NCI-H2227 (cell line): ENCODE measurements around the gene IL1RAPL2.
"Not testable (repeated sequence)": the region's sequence is repeated elsewhere in the genome, so short reads cannot be mapped to it uniquely, and the experiment has no call there.

Experiments
- DNase-seq: peaks from one replicate; lab custom pipeline; 2025; ENCODE audit not compliant: unreplicated experiment; lab: John Stamatoyannopoulos, UW

Gene IL1RAPL2

DNA sequence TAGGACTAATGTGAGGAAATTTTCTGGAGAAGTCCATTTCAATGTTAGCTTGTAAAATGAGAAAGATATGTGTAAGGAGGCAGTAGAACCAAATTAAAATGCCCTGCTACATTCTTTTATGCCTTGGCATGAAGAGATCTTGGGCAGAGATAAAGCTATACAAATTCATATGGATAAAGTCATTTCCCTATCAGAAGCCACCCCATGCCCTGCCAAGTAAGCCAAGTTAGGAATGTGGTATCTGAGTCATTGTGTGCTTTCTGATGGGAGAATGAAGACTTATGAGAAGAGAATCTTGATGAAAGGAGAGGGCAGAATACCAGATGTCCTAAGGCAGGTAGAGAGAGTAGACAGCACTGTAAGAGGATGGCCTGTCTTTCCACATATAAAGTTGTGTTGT, 570.8 kb downstream of the IL1RAPL2 start:
- DNase-seq, result no peak

DNA sequence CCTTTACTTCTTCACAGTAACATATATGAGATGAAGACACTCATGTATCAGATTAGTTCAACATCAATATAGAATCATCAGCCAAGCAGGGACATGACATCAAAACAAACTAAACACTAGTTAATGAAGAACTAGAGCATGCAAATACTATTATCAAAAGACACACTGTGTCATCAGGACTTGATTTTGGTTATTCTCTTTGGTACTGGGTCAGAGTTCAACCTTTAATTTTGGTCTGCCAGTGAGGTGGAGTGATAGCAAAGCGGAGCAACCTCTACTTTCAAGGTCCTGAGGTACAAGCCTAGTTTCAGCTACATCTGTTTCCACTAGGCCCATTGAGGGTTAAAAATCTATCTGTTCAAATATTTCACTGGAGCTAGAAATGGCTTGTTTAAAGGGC, 584.0 kb downstream of the IL1RAPL2 start:
- DNase-seq, result no peak

DNA sequence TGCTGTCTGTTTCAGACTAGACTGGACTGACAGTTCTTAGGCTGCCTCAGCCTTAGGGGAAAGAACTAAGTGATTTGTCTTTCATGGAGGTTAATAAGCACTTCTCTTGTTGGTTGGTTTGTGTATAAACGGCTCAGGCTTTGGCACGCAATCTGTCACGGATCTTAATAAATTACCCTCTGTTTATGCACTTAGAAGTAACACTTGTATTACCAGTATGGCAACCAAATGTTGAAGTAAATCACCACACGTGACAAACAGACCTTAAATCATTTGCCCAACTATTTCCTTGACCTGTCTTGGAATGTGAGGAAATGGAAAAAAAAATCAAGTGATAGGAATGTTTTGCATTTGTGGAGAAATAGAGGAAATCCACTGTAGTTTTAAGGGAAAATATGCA, 584.6 kb downstream of the IL1RAPL2 start:
- no peak for DNase-seq

DNA sequence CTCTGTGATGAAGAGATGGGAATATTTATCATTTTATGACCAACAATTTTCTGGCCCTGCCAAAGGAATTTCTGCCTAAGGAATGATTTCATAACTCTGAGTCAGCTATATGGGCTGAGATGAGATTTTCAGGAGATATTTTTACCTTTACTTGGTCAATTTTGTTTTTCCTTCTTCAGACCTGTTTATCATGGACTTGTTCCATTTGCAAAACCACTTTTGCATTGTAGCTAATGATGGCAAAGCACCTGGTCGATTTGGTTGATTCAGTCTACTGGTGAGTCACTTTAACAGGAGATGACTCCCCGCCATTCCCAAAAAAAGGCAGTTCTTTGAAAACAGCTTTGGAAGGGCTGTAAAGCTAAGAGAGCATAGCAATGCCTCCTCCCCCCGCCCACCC, 601.2 kb downstream of the IL1RAPL2 start:
- no peak for DNase-seq

DNA sequence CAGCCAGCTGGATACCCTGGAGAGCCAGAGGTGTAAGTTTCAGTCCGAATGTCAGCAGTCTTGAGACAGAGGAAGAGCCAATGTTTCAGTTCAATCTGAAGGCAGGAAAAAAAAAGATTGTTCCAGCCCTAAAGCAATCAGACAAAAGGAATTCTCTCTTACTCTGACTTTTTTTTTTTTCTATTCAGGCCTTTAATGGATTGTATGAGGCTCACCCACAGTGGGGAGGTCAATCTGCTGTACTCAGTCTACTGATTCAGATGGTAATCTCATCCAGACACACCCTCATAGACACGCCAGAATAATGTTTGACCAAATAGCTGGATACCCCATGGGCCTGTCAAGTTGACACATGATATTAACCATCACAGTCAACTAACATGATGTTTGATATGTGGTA, 602.6 kb downstream of the IL1RAPL2 start:
- no peak for DNase-seq

DNA sequence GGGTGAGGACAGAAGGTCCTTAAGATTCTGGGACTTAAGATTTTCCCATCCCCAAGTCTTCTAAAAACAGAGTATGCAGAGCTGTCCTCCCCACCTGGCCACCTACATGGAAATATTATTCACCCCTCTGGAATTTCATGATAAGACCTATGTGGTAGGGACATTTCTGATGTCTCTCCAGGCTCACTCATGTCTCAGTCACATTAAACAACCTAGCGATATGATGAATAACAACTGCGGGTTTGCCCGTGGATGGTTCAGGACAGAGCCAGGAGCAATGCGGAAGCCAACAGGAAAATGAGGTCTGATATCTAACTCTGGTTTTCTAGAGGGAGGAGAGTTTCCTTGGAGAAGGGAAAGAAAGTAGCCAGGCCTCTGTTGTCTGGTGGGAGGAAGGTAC, 607.1 kb downstream of the IL1RAPL2 start:
- no peak for DNase-seq

DNA sequence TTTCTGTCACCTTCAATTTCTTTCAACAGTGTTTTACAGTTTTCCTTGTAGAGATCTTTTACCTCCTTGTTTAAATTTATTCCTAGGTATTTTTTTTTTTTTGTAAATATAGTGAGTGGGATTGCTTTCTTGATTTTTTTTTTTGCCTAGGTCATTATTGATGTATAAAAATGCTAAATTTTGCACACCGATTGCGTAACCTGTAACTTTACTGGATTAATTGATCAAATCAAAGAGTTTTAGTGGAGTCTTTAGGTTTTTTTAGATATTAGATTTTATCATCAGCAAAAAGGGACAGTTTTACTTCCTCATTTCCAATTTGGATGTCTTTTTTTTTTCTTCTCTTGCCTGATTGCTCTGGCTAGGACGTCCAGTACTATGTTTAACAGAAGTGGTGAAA, 613.6 kb downstream of the IL1RAPL2 start:
- no peak for DNase-seq

DNA sequence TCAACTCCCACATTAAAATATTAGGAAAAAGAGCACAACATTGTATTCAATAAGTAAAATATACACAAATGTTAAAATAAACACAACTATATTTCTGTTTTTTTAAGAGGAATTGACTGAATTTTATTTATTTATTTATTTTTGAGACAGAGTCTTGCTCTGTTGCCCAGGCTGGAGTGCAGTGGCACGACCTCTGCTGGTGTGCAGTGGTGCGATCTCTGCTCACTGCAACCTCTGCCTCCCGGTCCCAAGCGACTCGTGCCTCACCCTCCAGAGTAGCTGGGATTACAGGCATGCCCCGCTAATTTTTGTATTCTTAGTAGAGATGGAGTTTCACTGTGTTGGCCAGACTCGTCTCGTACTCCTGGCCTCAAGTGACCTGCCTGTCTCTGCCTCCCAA, 623.1 kb downstream of the IL1RAPL2 start:
- no peak for DNase-seq

DNA sequence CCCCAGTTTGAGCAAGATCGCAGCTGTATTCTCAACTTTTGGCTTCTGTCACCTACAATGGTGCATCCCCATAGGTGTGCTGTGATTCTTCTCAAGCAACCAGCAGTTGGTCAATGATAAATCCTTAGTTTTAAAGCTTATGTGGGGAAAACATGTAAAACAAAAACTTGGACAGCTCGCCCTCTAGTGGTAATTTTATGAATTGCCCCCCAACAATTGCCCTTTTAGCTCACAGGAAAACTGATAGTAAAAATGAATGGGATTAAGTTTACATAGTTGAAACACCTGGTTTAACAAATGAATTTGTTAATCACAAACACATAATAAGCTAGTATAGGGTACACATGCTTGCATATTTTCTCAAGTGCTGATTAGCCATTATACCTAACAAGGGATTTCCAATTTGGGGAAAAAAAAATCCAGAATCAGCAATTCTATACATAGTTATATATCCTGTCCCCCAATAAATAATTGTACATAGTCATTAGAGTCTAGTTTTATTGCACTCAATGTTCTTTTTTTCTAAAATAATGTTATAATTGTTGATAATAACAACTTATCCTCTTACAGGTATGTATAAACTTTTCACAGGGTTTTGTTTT, 624.4 kb downstream of the IL1RAPL2 start:
- peak; percentile 22 for DNase-seq

DNA sequence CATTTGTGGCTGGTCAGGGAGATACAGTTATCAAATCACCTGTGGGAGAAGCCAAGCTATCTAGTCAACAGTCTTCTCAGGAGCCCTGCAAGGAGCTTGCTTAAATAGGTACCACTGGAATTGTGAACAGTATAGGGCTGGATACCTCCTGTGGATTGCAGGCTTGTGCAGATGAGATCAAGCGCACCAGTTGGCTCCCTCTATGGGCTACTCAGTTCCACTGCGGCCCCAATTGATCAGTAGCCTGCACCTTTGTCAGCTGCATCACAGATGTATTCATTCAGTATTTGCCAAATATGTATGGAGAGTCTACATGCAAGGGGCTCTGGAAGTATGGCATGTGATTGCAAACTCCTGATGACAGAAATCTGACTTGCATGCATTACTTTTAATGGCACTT, 625.9 kb downstream of the IL1RAPL2 start:
- peak; percentile 4 for DNase-seq

DNA sequence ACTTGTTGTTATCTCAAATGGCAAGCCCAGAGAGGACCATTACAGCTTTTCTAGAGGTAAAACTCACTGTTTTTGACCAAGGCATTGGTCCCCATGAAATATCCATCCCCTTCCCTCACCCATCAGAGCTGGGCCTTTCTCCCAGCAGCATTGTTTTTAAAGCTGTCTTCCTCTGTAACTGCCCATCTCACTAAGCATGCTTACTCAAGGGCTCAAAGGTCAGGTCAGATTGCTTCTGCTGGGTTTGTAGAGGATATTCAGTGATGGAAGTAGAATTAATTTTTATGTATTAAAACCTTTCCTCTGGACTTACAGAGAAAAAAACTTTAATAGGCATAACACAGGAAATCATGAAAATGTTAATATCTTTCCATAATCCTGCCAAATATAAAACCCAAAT, 643.4 kb downstream of the IL1RAPL2 start:
- no peak for DNase-seq

DNA sequence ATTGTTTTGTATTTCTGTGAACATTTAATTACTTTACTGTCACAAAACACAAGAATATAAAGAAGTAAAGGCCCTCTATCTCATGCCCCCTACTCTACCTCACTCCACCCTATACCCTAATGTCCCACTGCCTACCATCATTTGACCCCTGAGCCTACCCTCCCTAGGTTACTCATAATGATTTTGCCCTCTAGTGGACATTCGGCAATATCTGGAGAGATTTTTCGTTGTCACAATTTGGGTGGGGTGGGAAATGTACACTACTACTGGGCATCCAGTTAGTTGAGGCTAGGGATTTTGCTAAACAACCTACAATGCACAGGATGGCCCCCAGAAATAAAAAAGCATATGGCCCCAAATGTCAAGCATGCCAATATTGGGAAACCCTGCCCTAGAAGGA, 644.3 kb downstream of the IL1RAPL2 start:
- DNase-seq, result no peak

DNA sequence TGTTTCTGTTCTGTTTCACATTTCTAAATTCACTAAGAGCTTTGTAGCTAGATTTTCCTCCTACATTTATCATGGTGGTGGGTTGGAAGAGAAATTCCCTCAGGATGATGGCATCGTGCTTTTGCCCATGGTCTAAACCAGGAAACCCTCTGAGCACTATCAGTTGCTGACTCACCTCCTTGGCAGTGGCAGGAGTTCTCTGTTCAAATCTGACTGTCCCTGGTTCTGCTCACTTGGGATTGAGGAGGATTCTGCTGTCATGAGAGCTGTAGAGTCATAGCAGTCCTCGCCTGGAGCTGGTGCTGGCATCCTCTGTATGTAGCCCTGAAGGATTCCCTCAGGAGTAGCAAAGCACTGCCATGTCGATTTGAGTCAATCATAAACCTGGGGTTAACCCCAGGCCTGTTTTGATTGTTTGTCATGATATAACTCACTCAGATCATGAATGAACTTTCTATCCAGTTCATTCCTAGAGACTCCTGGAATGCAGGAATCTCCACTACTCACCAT, 645.1 kb downstream of the IL1RAPL2 start:
- DNase-seq, result no peak

DNA sequence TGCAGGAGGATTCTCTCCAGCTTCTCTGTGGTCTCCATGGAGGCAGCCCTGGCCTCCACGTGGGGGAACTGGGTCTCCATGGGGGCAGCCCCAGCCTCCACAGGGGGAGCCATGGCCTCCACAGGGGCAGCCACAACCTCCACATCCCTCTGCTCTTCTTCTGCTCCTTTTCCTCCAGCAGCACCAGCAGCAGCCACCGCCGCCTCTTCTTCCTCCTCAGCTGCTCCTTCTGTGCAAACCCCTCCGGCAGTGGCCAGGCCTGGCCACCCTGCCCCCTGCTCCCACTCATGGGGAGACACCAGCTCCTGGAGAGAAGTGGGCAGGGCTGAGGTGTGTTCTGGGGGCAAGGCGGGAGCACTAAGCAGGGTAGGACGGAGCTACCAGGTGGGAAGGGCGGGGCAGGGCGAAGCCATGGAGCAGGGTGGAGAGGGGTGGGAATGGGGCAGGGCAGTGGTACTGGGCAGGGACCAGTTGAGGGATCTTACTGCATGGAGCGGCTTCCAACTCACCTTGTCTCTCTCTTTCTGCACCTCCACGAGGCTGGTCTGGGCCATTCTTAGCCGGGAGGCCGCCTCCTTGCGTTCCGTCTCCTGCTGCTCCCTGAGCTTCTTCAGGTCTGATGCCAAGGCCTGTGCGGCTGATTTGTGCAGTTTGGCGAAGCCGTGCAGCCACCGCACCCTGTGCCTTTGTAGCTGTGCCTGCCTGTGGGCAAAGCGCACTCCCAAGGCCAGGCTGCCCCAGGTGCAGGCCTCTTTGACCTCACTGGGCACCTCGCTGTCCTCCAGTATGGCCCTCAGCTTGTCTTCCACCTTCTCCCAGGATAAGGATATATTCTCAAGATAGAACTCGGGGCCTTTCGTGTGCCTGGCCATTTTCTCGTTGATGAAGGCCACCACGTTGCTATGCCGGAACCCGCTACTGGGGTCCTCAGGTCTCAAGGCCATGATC, 653.7 kb downstream of the IL1RAPL2 start:
- DNase-seq, result no peak

DNA sequence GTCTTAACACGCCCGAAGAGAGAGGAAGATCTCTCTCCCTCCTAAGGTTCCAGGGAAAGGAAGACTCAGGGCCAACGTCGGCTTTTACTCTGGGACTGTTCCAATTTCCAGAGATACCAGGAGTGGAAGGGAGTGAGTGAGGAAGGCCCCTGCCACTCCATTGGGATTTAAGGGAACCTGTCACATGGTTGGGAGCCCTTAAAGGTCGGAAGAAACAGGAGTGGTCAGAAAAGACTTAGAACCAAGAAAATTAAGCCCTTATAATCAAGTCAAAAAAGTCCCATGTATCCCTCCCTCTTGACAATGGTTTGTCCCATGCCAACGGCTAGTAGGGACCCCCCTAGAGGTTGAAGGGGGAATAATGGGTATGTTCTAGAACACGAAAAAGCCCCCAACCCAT, 654.6 kb downstream of the IL1RAPL2 start, which contains the start of gene TEX13A:
Gene TEX13A, minus strand, starts transcription at position 59 of the 400 bp plus-strand sequence. CDS start 297 bp downstream, outside the sequence.
- no peak for DNase-seq

DNA sequence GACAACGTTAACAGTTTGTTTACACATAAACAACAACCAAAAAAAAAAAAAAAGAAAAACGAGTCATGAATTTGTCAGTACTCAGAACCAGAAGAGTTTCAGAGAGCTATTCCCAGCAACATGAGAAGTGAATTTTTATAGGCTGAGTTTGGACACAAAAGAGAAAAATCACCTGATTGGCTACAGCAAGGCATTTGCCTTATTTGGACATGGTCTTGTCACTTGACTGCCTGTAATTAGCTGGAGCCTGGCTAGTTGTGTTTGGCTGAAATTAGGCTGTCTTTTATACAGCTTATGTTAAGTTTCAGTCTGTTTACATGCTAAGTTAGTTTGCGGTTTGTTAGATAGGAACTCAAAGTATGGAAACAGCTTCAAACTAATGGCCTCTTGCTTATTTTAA, 655.4 kb downstream of the IL1RAPL2 start:
- no peak for DNase-seq

DNA sequence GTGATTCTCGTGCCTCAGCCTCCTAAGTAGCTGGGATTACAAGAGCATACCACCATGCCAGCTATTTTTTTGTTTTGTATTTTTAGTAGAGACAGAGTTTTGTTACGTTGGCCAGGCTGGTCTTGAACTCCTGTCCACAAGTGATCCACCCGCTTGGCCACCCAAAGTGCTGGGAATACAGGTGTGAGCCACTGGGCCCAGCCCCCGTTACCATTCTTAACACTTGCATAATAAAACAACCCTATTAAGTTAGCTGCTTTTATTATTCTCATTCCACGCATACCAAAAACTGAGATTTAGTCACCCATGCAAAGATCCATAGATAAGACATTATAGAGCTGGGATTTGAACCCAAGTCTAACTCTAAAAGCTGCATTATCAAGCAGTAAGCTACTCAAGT, 660.5 kb downstream of the IL1RAPL2 start:
- no peak for DNase-seq

DNA sequence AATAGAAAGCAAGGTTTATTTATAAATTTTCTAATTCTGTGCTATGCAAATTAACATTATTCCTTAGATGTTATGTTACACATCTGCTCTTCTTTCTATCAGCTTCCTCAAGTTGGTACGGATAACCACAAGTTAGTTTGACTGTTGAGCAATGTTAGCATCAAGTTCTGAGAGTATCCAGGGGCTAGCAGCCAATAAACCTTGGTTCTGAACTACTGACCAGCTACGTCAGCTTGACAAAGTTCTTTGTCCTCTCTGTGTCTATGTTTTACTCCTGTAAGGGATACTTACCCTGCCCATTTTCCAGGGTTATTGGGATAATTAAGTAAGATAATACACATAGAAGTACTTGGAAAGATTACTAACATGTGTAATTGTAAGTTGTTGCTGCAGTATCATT, 662.6 kb downstream of the IL1RAPL2 start:
- no peak for DNase-seq

DNA sequence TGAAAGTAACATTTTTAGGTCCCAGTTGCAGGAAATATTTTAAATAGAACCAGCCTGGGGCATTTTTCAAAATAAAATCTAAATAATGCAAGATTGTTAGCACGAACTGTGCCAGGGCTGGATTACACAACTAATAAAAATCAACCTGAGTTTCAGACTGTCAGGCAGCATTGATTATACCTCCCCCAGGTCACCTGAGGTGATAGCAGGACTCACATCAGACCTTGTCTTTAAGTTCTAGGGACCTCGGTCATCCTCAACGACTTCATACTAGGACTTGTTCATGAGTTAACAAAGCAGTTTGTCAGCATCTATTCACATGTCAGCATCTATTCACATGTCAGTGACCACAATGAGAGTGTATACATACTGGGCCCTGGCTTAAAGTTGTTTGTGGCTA, 663.1 kb downstream of the IL1RAPL2 start:
- DNase-seq, result no peak

DNA sequence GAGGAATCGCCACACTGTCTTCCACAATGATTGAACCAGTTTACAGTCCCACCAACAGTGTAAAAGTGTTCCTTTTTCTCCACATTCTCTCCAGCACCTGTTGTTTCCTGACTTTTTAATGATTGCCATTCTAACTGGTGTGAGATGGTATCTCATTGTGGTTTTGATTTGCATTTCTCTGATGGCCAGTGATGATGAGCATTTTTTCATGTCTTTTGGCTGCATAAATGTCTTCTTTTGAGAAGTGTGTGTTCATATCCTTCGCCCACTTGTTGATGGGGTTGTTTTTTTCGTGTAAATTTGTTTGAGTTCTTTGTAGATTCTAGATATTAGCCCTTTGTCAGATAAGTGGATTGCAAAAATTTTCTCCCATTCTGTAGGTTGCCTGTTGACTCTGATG, 671.4 kb downstream of the IL1RAPL2 start:
- not testable (repeated sequence) for DNase-seq

DNA sequence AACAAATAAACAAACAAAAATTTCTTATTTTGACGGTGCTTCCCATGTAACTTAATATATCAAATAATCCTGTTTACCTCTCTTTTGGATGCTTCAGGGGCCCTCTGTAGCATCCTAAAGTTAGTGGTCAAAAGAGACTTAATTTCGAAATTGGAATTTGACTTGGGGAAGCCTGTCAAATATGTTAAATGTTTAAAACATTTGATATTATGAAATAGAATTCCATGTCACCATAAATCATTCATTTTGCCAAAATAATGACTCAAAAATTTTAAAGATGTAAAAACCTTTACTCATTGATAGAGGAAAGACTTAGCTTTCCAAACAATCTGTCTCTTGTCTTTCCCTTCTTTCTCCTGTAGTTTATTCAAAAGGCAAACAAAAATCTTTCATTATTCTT, 675.1 kb downstream of the IL1RAPL2 start:
- no peak for DNase-seq
